ENCODE data around the gene MRPS22. TPM values are rescaled to one million over a fixed set of nuclear protein-coding genes. Genes with fewer than 3 reads are reported as not detected.
A peak's percentile ranks its signal among the peaks of the same experiment; 100 is the strongest.
"Not testable (repeated sequence)": the region's sequence is repeated elsewhere in the genome, so short reads cannot be mapped to it uniquely, and the experiment has no call there.

MRPS22 gene
- total and polyA plus RNA-seq, 9 of the 15 experiments (the other 6 are each of a cell fraction or from before 2014, with no cell fraction given), result 148 to 397 (median 229) TPM

DNA sequence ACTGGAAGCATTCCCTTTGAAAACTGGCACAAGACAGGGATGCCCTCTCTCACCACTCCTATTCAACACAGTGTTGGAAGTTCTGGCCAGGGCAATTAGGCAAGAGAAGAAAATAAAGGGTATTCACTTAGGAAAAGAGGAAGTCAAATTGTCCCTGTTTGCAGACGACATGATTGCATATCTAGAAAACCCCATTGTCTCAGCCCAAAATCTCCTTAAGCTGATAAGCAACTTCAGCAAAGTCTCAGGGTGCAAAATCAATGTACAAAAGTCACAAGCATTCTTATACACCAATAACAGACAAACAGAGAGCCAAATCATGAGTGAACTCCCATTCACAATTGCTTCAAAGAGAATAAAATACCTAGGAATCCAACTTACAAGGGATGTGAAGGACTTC is 9.1 kb upstream of the MRPS22 start:
- H3K9me1 ChIP-seq (ENCODE audit: control insufficient read depth, insufficient read depth, low read length); H3K27ac ChIP-seq (ENCODE audit: extremely low read depth, low read depth, low read length); DNase-seq (ENCODE audit: extremely low read depth in 1 of 4, low spot score in 3 of 4); H3K27me3 ChIP-seq (ENCODE audit: control insufficient read depth in 2 of 2, insufficient read depth in 2 of 2, low read length in 2 of 2); H3K9ac ChIP-seq (ENCODE audit: insufficient read depth in 1 of 2, low read depth in 2 of 2, low read length in 2 of 2); H3K4me2 ChIP-seq (ENCODE audit: insufficient read depth, low read length); H3K9me3 ChIP-seq (replicated peaks; ENCODE audit: control insufficient read depth, insufficient read depth, low read depth, low read length); H3K4me3 ChIP-seq; BruUV-seq (replicated peaks); H4K20me1 ChIP-seq (replicated peaks; ENCODE audit: control insufficient read depth, insufficient read depth, low read length); H3K79me2 ChIP-seq (ENCODE audit: control insufficient read depth, insufficient read depth, low read length); H2AFZ ChIP-seq (ENCODE audit: low read depth, low read length); FAIRE-seq; POLR2A ChIA-PET; intact Hi-C loops (cut with micrococcal nuclease); H3K36me3 ChIP-seq (ENCODE audit: control insufficient read depth, insufficient read depth, low read length); ATAC-seq; CTCF ChIA-PET (ENCODE audit: low intra/inter-chr PET ratio): not testable (repeated sequence)
- TF ChIP-seq SMARCE1 (IDR thresholded peaks at IDR 0.05), result peak; percentile 67; the same call in 1 of the 2 replicates
- TF ChIP-seq ARID1B (IDR thresholded peaks at IDR 0.05), result 0 out of 2 replicates have a peak, but pooled peaks have one; percentile 24
- TF ChIP-seq SOX6 (IDR thresholded peaks at IDR 0.05), result peak; percentile 81; the same call in 1 of the 2 replicates
- peaks cover 5 to 27% of the 10 kb centered on the region in 2 experiments for H3K4me1 ChIP-seq (replicated peaks in 1 of 2; ENCODE audit: control insufficient read depth in 2 of 2, insufficient read depth in 2 of 2, low read length in 2 of 2)
- no CpG with 5 or more reads among the region's 1 CpG for WGBS (ENCODE audit: insufficient coverage, low coverage, missing lambda C conversion rate)
- in situ Hi-C loops (cut with MboI), result loop anchor here (5.0 kb wide), 2 partner anchors 232 to 397 kb away; no protein-coding TSS in a partner anchor

GRCh38 chr3:139338405-139338804 is 5.4 kb upstream of the MRPS22 start:
- no peaks in the 10 kb centered on the region for H3K9me1 ChIP-seq (ENCODE audit: control insufficient read depth, insufficient read depth, low read length)
- no TSS peak for BruUV-seq (replicated peaks)
- no peaks in the 10 kb centered on the region for H3K36me3 ChIP-seq (ENCODE audit: control insufficient read depth, insufficient read depth, low read length)
- 80% methylated on average over 4 of the region's 4 CpGs for whole genome bisulfite sequencing (ENCODE audit: insufficient coverage, low coverage, missing lambda C conversion rate)
- no peak overlapping the region for H3K4me3 ChIP-seq
- no peaks in the 10 kb centered on the region for H3K27me3 ChIP-seq (ENCODE audit: control insufficient read depth in 2 of 2, insufficient read depth in 2 of 2, low read length in 2 of 2)
- H4K20me1 ChIP-seq (replicated peaks; ENCODE audit: control insufficient read depth, insufficient read depth, low read length), result no peaks in the 10 kb centered on the region
- ChIA-PET CTCF (ENCODE audit: low intra/inter-chr PET ratio) (no interaction called here), POLR2A (interaction anchor here (4.8 kb wide), 1 partner anchor 16 kb away, joined by 23 read pairs; no protein-coding TSS in a partner anchor)
- H3K27ac ChIP-seq (ENCODE audit: extremely low read depth, low read depth, low read length), result peak overlapping the region; percentile 84
- intact Hi-C loops (cut with micrococcal nuclease), result no loop called here
- no peaks in the 10 kb centered on the region for H3K9me3 ChIP-seq (replicated peaks; ENCODE audit: control insufficient read depth, insufficient read depth, low read depth, low read length)
- TF ChIP-seq, protein P1, sequence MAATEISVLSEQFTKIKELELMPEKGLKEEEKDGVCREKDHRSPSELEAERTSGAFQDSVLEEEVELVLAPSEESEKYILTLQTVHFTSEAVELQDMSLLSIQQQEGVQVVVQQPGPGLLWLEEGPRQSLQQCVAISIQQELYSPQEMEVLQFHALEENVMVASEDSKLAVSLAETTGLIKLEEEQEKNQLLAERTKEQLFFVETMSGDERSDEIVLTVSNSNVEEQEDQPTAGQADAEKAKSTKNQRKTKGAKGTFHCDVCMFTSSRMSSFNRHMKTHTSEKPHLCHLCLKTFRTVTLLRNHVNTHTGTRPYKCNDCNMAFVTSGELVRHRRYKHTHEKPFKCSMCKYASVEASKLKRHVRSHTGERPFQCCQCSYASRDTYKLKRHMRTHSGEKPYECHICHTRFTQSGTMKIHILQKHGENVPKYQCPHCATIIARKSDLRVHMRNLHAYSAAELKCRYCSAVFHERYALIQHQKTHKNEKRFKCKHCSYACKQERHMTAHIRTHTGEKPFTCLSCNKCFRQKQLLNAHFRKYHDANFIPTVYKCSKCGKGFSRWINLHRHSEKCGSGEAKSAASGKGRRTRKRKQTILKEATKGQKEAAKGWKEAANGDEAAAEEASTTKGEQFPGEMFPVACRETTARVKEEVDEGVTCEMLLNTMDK (IDR thresholded peaks at IDR 0.05; ENCODE audit: borderline replicate concordance, insufficient read depth, low read depth, low read length, poor library complexity, severe bottlenecking), result no peak
- TF ChIP-seq SREBF2 (CRISPR knock-in tag; IDR thresholded peaks at IDR 0.05) (no peak), KDM1A (IDR thresholded peaks at IDR 0.05) (peak in 1 of 2 experiments; percentile 79; a peak in 1 of 4 replicates), HDGF (IDR thresholded peaks at IDR 0.05) (0 out of 2 replicates have a peak, but pooled peaks have one; percentile 32)
- TF ChIP-seq, protein P2, sequence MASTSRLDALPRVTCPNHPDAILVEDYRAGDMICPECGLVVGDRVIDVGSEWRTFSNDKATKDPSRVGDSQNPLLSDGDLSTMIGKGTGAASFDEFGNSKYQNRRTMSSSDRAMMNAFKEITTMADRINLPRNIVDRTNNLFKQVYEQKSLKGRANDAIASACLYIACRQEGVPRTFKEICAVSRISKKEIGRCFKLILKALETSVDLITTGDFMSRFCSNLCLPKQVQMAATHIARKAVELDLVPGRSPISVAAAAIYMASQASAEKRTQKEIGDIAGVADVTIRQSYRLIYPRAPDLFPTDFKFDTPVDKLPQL (IDR thresholded peaks at IDR 0.05; ENCODE audit: extremely low read depth, insufficient read length), result no peak
- H3K9ac ChIP-seq (ENCODE audit: insufficient read depth in 1 of 2, low read depth in 2 of 2, low read length in 2 of 2), result peak overlapping the region in 1 of 2 experiments; percentile 58; a peak in 2 of 4 replicates
- peaks cover 21 to 46% of the 10 kb centered on the region in 2 experiments for H3K4me1 ChIP-seq (replicated peaks in 1 of 2; ENCODE audit: control insufficient read depth in 2 of 2, insufficient read depth in 2 of 2, low read length in 2 of 2)
- peak overlapping the region; percentile 78 for H3K4me2 ChIP-seq (ENCODE audit: insufficient read depth, low read length)
- in situ Hi-C loops (cut with MboI), result no loop called here
- H3K79me2 ChIP-seq (ENCODE audit: control insufficient read depth, insufficient read depth, low read length), result peaks cover 8% of the 10 kb centered on the region; the same call in 2 of the 3 replicates
- ATAC-seq (no peak), DNase-seq (ENCODE audit: extremely low read depth in 1 of 4, low spot score in 3 of 4) (no peak), FAIRE-seq (no peak)
- H2AFZ ChIP-seq (ENCODE audit: low read depth, low read length), result no peak overlapping the region
